CD14-positive monocyte (primary cell): ENCODE results near the gene DLGAP4. TPM values are rescaled to one million over a fixed set of nuclear protein-coding genes. Genes with fewer than 3 reads are reported as not detected.
A peak's percentile ranks its signal among the peaks of the same experiment; 100 is the strongest.

Source experiments
- DNase-seq, 3 donors: peaks; one replicate each; pipeline ENCODE4 v3.0.0-alpha.2; 2011 to 2022
- H2AFZ ChIP-seq: 2 replicates; pipeline ENCODE4 v1.6.0; 2012; ENCODE audit warnings: mild to moderate bottlenecking, low read depth, low read length, inconsistent platforms; ENCODE audit not compliant: insufficient read depth, poor library complexity, severe bottlenecking
- H3K27ac ChIP-seq, 2 donors: 1 replicate in 1 of 2; 2 replicates in 1 of 2; pipeline ENCODE4 v1.5.1; 2012 to 2013; ENCODE audit warnings: low read length in 2 of 2, control low read depth in 1 of 2, inconsistent platforms in 1 of 2, low read depth in 1 of 2, mild to moderate bottlenecking in 1 of 2
- H3K27me3 ChIP-seq, 2 donors: one replicate each; pipeline versions ENCODE4 v1.6.0 to v1.6.1; 2011 to 2013; ENCODE audit warnings: low read length in 2 of 2; ENCODE audit not compliant: control insufficient read depth in 2 of 2, insufficient read depth in 2 of 2
- H3K36me3 ChIP-seq, 2 donors: replicated peaks in 1 of 2; 1 replicate in 1 of 2; 2 replicates in 1 of 2; pipeline versions ENCODE4 v1.5.1 to v1.6.1; 2012 to 2013; ENCODE audit warnings: low read length in 2 of 2, control low read depth in 1 of 2, inconsistent platforms in 1 of 2, mild to moderate bottlenecking in 1 of 2; ENCODE audit not compliant: insufficient read depth in 2 of 2, control insufficient read depth in 1 of 2
- H3K4me1 ChIP-seq, 2 donors: 1 replicate in 1 of 2; 2 replicates in 1 of 2; pipeline versions ENCODE4 v1.5.1 to v1.6.1; 2012 to 2013; ENCODE audit warnings: low read length in 2 of 2, control low read depth in 1 of 2, inconsistent platforms in 1 of 2, mild to moderate bottlenecking in 1 of 2, moderate library complexity in 1 of 2; ENCODE audit not compliant: insufficient read depth in 2 of 2, control insufficient read depth in 1 of 2
- H3K4me2 ChIP-seq: replicated peaks from 2 replicates; pipeline ENCODE3; 2012; ENCODE audit warnings: low read length, moderate library complexity, mild to moderate bottlenecking; ENCODE audit not compliant: poor library complexity, severe bottlenecking; ENCODE audit errors: extremely low read depth
- H3K4me3 ChIP-seq, 3 experiments: fragments of 200-600 bp in 1 of 3; sonication (generic) in 1 of 3; replicated peaks in 1 of 3; 1 replicate in 2 of 3; 2 replicates in 1 of 3; pipeline ENCODE4 v1.5.1; 2011 to 2013; ENCODE audit warnings: low read length in 3 of 3, mild to moderate bottlenecking in 3 of 3, control low read depth in 2 of 3, low read depth in 2 of 3, inconsistent platforms in 1 of 3, moderate library complexity in 1 of 3
- H3K79me2 ChIP-seq: 2 replicates; pipeline ENCODE4 v1.6.0; 2012; ENCODE audit warnings: mild to moderate bottlenecking, control low read depth, inconsistent platforms, low read length, moderate library complexity; ENCODE audit not compliant: insufficient read depth
- H3K9ac ChIP-seq: 2 replicates; pipeline ENCODE4 v1.6.0; 2017; ENCODE audit warnings: low read length, mild to moderate bottlenecking; ENCODE audit not compliant: insufficient read depth, poor library complexity, severe bottlenecking
- H3K9me3 ChIP-seq, 2 donors: replicated peaks in 1 of 2; 1 replicate in 1 of 2; 2 replicates in 1 of 2; pipeline versions ENCODE4 v1.5.1 to v1.6.1; 2012 to 2013; ENCODE audit warnings: low read length in 2 of 2, control low read depth in 1 of 2; ENCODE audit not compliant: control insufficient read depth in 1 of 2, insufficient read depth in 1 of 2
- H4K20me1 ChIP-seq: 2 replicates; pipeline ENCODE4 v1.6.0; 2012; ENCODE audit warnings: mild to moderate bottlenecking, low read length, control low read depth, moderate library complexity; ENCODE audit not compliant: insufficient read depth
- H3K27ac Mint-ChIP-seq, 7 donors: one replicate each; pipeline ENCODE4 v1.8.0; 2020; ENCODE audit warnings: mild to moderate bottlenecking in 7 of 7, mixed read lengths in 7 of 7, moderate library complexity in 6 of 7, inconsistent platforms in 2 of 7
- H3K27me3 Mint-ChIP-seq, 3 donors: one replicate each; pipeline ENCODE4 v1.8.0; 2021 to 2022; ENCODE audit warnings: low read depth in 3 of 3, mild to moderate bottlenecking in 3 of 3, mixed read lengths in 3 of 3, moderate library complexity in 3 of 3, inconsistent platforms in 1 of 3
- H3K36me3 Mint-ChIP-seq, 2 donors: one replicate each; pipeline ENCODE4 v1.8.0; 2020; ENCODE audit warnings: mixed read lengths in 2 of 2, inconsistent platforms in 1 of 2, mild to moderate bottlenecking in 1 of 2
- H3K4me1 Mint-ChIP-seq: one replicate; pipeline ENCODE4 v1.8.0; 2020; ENCODE audit warnings: mild to moderate bottlenecking, mixed read lengths
- H3K4me3 Mint-ChIP-seq, 2 donors: one replicate each; pipeline ENCODE4 v1.8.0; 2020; ENCODE audit warnings: mild to moderate bottlenecking in 2 of 2, mixed read lengths in 2 of 2, moderate library complexity in 1 of 2
- H3K9me3 Mint-ChIP-seq, 7 donors: one replicate each; pipeline ENCODE4 v1.8.0; 2020 to 2022; ENCODE audit warnings: mixed read lengths in 7 of 7, mild to moderate bottlenecking in 6 of 7, moderate library complexity in 6 of 7, inconsistent platforms in 2 of 7
- CTCF ChIP-seq: fragments of 200-600 bp; IDR thresholded peaks from one replicate; pipeline ENCODE4 v1.8.0; 2022; ENCODE audit warnings: antibody characterized with exemption, mild to moderate bottlenecking
- WGBS: methylation state at CpG from one replicate; pipeline ENCODE4 v1.1.5; 2013; ENCODE audit warnings: missing lambda C conversion rate; ENCODE audit not compliant: insufficient coverage; 5-methylcytosine and 5-hydroxymethylcytosine counted together
- intact Hi-C, 2 donors: fragments of 100-400 bp; cut with micrococcal nuclease; formaldehyde crosslinking; loops; one replicate each; pipeline versions ENCODE4 v1.15.0 to v1.15.1; 2023
- polyA plus RNA-seq, 3 donors: library from polyadenylated mRNA; depleted of rRNA in 1 of 3; unstranded in 2 of 3; stranded (reverse) in 1 of 3; fragments of 300-500 nt in 2 of 3; fragments of >200 nt in 1 of 3; fragmentation: Illumina TruSeq in 2 of 3; gene quantifications; 1 replicate in 2 of 3; 2 replicates in 1 of 3; pipeline ENCODE4 v1.2.3, GENCODE V29; 2012 to 2021

The DLGAP4 gene
- polyA plus RNA-seq, 3 donors = 9.9 to 52.7 (median 17.6) TPM

- intact Hi-C loops = no loop called here
- H3K9me3 Mint-ChIP-seq = no peaks in the 10 kb centered on the region
- Histone ChIP-seq H4K20me1 (no peaks in the 10 kb centered on the region), H2AFZ (no peak overlapping the region), H3K79me2 (no peaks in the 10 kb centered on the region), H3K27me3 (no peaks in the 10 kb centered on the region), H3K9ac (no peak overlapping the region), H3K36me3 (peaks cover 37 to 55% of the 10 kb centered on the region in 2 donors), H3K4me3 (no peak overlapping the region), H3K27ac (no peak overlapping the region), H3K9me3 (no peaks in the 10 kb centered on the region), H3K4me2 (no peak overlapping the region), H3K4me1 (peaks cover 10 to 12% of the 10 kb centered on the region in 2 donors)
- H3K27ac Mint-ChIP-seq = peak overlapping the region in 2 of 7 donors; percentile 26 to 47
- DNase-seq = no peak
- 96% methylated on average over 19 of the region's 29 CpGs for WGBS
- TF ChIP-seq CTCF = no peak
- H3K4me3 Mint-ChIP-seq = no peak overlapping the region
- peaks cover 13% of the 10 kb centered on the region for H3K4me1 Mint-ChIP-seq
- peaks cover 43 to 58% of the 10 kb centered on the region in 2 donors for H3K36me3 Mint-ChIP-seq
- peaks cover 0 to 1% (median 0%) of the 10 kb centered on the region in 3 donors for H3K27me3 Mint-ChIP-seq
These were observed 220.4 kb downstream of the DLGAP4 start for GRCh38 chr20:36526521-36527011.

- H3K4me2 ChIP-seq = no peak overlapping the region
- no peak overlapping the region for H2AFZ ChIP-seq
- DNase-seq = no peak
- no peaks in the 10 kb centered on the region for H3K27me3 ChIP-seq
- Mint-ChIP-seq H3K27me3 (peaks cover 0 to 5% (median 0%) of the 10 kb centered on the region in 3 donors), H3K4me3 (peak overlapping the region in 1 of 2 donors; percentile 34), H3K4me1 (peaks cover 13% of the 10 kb centered on the region), H3K27ac (peak overlapping the region in 2 of 7 donors; percentile 6 to 57), H3K36me3 (peaks cover 36 to 49% of the 10 kb centered on the region in 2 donors), H3K9me3 (no peaks in the 10 kb centered on the region)
- no peak for TF ChIP-seq CTCF
- intact Hi-C loops = no loop called here
- H3K9me3 ChIP-seq = no peaks in the 10 kb centered on the region
- peaks cover 10 to 12% of the 10 kb centered on the region in 2 donors for H3K4me1 ChIP-seq
- no peaks in the 10 kb centered on the region for H3K79me2 ChIP-seq
- WGBS = 98% methylated on average over 9 of the region's 32 CpGs
- H4K20me1 ChIP-seq = no peaks in the 10 kb centered on the region
- H3K9ac ChIP-seq = no peak overlapping the region
- H3K4me3 ChIP-seq = no peak overlapping the region
- H3K36me3 ChIP-seq = peaks cover 33 to 48% of the 10 kb centered on the region in 2 donors
- no peak overlapping the region for H3K27ac ChIP-seq
These were observed 221.4 kb downstream of the DLGAP4 start for GRCh38 chr20:36527331-36528125.
